Memory B cell (primary cell): Measurements from ENCODE around the gene MTLN.
"Not testable (repeated sequence)": the region's sequence is repeated elsewhere in the genome, so short reads cannot be mapped to it uniquely, and the experiment has no call there.

Source experiments
- ATAC-seq: fragments of 150-1000 bp; cut with Tn5 transposase; 2 replicates; pipeline ENCODE4 v1.10.0; 2021; ENCODE audit warnings: low read depth, mild to moderate bottlenecking, moderate library complexity
- DNase-seq, 2 donors: peaks; one replicate each; pipeline ENCODE4 v3.0.0; 2022; ENCODE audit warnings: low spot score in 2 of 2
- H3K27ac Mint-ChIP-seq: one replicate; pipeline ENCODE4 v1.8.0; 2022; ENCODE audit warnings: mild to moderate bottlenecking, moderate library complexity, mixed read lengths
- H3K27me3 Mint-ChIP-seq: one replicate; pipeline ENCODE4 v1.8.0; 2022; ENCODE audit warnings: mixed read lengths
- H3K36me3 Mint-ChIP-seq: one replicate; pipeline ENCODE4 v1.8.0; 2022; ENCODE audit warnings: mild to moderate bottlenecking, mixed read lengths
- H3K4me1 Mint-ChIP-seq: one replicate; pipeline ENCODE4 v1.8.0; 2022; ENCODE audit warnings: mixed read lengths
- H3K4me3 Mint-ChIP-seq: one replicate; pipeline ENCODE4 v1.8.0; 2022; ENCODE audit warnings: mild to moderate bottlenecking, moderate library complexity, mixed read lengths
- H3K9me3 Mint-ChIP-seq: one replicate; pipeline ENCODE4 v1.8.0; 2022; ENCODE audit warnings: mixed read lengths

MTLN gene

DNA sequence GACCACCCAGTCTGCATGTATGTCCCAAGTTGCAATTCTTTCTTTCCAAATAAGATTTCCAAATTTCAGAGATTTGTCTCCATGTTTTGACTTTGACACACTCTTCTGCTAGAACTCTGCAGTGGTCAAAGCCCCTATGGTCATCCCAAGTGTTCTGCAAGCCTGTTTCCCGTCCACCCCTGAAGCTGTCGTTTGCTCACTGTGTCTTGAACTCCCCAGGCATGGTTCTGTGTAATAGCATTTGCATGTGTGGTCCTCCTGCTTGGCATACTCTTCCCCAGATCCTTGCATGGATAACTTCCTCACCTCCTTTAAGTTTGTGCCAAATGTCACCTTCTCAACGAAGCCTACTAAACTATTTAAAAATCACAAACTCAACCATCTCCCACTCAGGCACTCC lies 3.9 kb upstream of the MTLN start:
- H3K36me3 Mint-ChIP-seq: peaks cover 1% of the 10 kb centered on the region
- ATAC-seq: no peak
- peaks cover 2% of the 10 kb centered on the region for H3K9me3 Mint-ChIP-seq
- H3K27me3 Mint-ChIP-seq: peaks cover 30% of the 10 kb centered on the region
- H3K4me3 Mint-ChIP-seq: no peak overlapping the region
- DNase-seq: no peak
- no peak overlapping the region for H3K27ac Mint-ChIP-seq
- H3K4me1 Mint-ChIP-seq: peaks cover 6% of the 10 kb centered on the region

DNA sequence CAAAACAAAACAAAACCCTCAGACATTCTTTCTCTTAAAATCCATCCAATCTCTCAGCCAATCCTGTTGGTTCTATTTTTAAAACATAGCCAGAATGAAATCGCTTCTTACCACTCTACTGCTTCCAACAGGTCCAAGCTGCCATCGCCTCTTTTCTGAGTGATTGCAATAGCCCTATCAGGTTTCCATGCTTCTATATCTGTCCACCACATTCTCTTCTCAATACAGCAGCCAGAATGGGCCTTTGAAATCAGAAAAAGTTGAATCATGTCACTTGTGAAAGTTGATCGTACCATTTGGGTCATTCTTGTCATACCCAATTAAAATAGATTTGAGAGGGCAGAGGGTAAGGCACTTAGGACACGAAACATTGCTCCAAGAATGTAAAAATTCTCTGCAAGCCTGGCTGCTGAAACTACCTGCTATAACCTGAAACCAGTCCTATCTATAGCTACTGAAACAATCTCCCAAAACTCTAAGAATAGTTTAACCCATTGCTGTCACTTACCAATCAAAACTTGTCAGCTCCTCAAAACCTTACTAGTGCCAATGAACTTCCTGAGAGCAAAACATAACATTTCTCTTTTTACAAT lies 3.3 kb upstream of the MTLN start:
- Mint-ChIP-seq H3K4me3 (no peak overlapping the region), H3K27ac (no peak overlapping the region), H3K27me3 (peaks cover 30% of the 10 kb centered on the region), H3K9me3 (peaks cover 2% of the 10 kb centered on the region), H3K4me1 (peaks cover 6% of the 10 kb centered on the region), H3K36me3 (peaks cover 1% of the 10 kb centered on the region)
- ATAC-seq (no peak), DNase-seq (no peak)

DNA sequence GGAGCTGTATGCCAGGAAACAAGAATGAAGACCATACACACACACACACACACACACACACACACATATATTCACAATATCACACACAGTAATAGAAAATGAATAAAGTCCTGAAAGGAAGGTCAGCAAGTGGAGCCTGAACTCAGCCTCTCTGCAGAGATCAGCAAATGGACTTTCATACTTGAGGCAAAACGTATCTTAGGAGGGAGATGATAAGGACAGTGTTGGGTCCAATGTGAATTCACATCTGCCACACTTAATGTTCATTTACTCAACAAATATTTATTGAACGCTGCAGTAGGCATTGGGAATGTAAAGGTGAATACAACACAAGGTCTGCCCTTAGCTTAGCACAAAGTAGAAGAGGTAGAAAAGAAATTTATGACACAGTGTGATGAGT lies 2.7 kb upstream of the MTLN start:
- Mint-ChIP-seq H3K27me3 (peaks cover 30% of the 10 kb centered on the region), H3K27ac (no peak overlapping the region), H3K9me3 (peaks cover 2% of the 10 kb centered on the region), H3K36me3 (peaks cover 1% of the 10 kb centered on the region), H3K4me3 (no peak overlapping the region), H3K4me1 (peaks cover 6% of the 10 kb centered on the region)
- DNase-seq (no peak), ATAC-seq (no peak)

DNA sequence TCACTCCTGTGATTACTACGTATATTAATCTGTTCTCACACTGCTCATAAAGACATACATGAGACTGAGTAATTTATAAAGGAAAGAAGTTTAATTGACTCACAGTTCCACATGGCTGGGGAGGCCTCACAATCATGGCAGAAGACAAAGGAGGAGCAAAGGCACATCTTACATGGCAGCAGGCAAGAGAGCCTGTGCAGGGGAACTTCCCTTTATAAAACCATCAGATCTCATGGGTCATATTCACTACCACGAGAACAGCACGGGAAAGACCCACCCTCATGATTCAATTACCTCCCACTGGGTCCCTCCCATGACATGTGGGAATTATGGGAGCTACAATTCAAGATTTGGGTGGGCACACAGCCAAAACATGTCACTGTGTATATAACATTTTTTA lies 1.2 kb upstream of the MTLN start:
- DNase-seq, ATAC-seq, H3K27ac Mint-ChIP-seq, H3K9me3 Mint-ChIP-seq, H3K4me1 Mint-ChIP-seq: not testable (repeated sequence)
- Mint-ChIP-seq H3K4me3 (peak overlapping the region; percentile 50), H3K36me3 (peaks cover 11% of the 10 kb centered on the region), H3K27me3 (peaks cover 18% of the 10 kb centered on the region)

DNA sequence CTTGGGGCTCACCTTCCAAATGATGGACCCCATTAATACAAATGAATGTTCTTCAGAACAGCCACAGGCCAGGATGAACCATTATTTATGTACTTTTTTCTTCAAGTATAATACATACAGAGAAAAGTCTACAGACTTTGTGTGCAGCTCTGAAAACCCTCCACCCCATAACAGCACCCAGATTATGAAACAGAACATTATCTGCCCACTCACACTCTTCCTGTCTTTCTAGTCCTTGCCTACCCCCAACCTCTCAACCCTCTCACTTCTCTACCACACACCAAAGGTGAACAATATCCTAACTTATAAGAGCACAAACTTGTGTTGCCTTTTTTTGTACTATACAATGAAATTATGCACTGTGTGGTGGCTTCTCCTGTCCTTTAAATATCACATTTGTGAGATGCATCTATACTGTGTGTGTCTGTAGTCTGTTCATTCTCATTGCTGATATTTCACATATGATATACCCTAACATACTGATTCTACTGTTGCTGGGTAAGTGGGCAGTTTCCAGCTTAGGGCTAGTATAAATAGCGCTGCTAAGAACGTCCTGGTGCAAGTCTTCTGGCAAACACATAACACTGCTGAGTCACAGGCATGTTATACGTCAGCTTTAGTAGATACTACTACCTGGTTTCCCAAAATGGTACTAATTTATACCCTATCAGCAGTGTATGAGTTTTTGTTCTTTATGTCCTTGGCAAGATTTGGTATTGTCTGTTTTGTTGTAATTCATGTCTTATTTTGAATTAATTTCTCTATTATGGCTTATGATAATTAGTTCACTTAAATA lies 6.5 kb downstream of the MTLN start:
- H3K9me3 Mint-ChIP-seq: no peaks in the 10 kb centered on the region
- ATAC-seq (no peak), DNase-seq (no peak)
- H3K36me3 Mint-ChIP-seq: peaks cover 12% of the 10 kb centered on the region
- no peaks in the 10 kb centered on the region for H3K27me3 Mint-ChIP-seq
- peak overlapping the region; percentile 98 for H3K4me3 Mint-ChIP-seq
- H3K4me1 Mint-ChIP-seq: peaks cover 17% of the 10 kb centered on the region
- peak overlapping the region; percentile 95 for H3K27ac Mint-ChIP-seq

DNA sequence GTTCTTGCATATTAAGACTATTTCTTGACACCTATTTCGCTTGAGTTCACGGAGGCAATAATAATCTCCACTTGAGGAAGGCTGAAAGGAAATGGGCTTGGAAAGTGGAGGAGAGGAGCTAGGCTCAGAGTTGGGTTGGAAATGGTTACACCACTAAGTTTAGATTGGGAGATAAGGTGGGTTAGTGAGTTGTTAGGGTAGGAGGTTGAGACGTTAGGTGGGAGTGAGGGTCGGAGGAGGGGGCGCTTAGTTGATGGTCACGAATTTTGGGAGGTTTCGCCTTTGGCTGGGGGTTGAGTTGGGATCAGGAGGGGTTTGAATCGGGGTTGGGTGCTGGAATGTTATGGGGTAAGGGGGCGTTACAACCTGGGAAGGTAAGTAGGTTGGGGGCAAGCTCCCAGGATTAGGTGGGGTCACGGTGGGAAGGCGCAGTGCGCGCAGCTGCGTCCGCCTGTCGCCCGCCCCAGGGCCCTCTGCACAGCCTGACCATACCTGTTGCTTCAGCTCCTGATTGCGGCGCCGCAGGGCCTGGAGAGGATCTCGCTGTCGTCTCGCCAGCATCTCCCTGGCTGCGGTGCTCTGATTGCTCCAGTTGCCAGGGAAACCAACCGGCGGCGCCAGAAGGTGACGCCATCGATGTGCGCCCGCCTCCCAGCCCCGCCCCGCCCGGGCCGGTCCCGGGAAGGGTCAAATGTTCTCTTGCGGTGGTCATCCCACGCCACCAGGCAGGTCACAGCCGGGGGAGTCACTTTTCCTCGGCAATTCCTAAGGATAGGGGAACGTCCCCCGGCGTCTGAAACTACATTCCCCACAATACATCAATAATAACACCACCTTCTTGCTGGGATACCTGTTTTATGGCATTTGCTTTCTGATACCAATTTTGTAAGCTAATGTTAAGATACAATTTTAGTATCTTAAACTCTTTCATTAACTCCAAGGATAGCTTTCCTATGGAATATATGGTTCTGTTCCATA lies 7.7 kb downstream of the MTLN start, which contains the start of gene NPHP1:
NPHP1 (minus strand) TSS at position 606 of the 978 bp plus-strand sequence; CDS start at position 561, 45 bp downstream.
- Mint-ChIP-seq H3K27me3 (no peaks in the 10 kb centered on the region), H3K4me3 (peak within 1 kb of the TSS; percentile 98), H3K4me1 (peaks cover 16% of the 10 kb centered on the region), H3K9me3 (no peaks in the 10 kb centered on the region), H3K36me3 (peaks cover 11% of the 10 kb centered on the region), H3K27ac (peak within 1 kb of the TSS; percentile 95)
- peak; percentile 79 to 93 for DNase-seq
- ATAC-seq: peak; percentile 95

DNA sequence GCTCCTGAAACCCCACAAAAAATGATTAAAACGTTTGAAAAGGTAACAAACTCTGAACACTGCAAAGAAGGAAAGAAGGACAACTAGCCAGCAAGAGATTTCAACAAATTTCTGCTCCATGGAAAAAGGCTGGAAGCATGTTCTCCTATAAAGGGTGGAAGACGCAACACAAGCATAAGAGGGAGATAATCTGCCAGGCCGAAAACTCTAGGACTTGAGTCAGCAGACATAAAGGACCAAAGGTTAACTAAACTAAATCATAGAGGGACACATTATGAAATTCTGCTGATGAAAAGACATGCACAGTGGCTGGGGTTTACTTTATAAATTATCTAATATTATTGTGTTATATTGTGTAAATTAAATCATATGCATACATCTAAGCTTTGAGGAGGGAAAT lies 14.3 kb downstream of the MTLN start:
- no peak for ATAC-seq
- H3K9me3 Mint-ChIP-seq: no peaks in the 10 kb centered on the region
- DNase-seq: no peak
- no peak overlapping the region for H3K4me3 Mint-ChIP-seq
- H3K4me1 Mint-ChIP-seq: no peaks in the 10 kb centered on the region
- no peak overlapping the region for H3K27ac Mint-ChIP-seq
- H3K27me3 Mint-ChIP-seq: no peaks in the 10 kb centered on the region
- H3K36me3 Mint-ChIP-seq: no peaks in the 10 kb centered on the region

DNA sequence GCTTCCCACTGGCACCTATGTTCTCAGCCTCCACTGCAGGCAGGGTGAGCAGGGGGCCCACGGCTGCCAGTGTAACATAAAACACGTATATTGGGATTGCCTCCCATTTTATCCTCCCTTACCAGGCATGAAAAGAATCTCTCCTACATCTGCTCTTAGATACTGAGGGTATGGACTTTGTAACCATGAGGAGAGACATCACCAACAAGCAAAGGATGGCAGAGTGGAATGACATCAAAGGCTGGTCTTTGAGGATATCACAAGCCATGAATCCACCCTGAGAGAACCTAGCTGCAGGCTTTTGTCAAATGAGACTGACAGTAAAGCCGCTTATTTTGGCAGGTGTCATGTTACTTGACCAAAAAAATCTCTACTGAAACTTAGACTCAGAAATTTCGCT lies 14.9 kb downstream of the MTLN start:
- no peak for DNase-seq
- no peak overlapping the region for H3K27ac Mint-ChIP-seq
- no peaks in the 10 kb centered on the region for H3K36me3 Mint-ChIP-seq
- H3K4me3 Mint-ChIP-seq: no peak overlapping the region
- no peaks in the 10 kb centered on the region for H3K9me3 Mint-ChIP-seq
- H3K4me1 Mint-ChIP-seq: no peaks in the 10 kb centered on the region
- no peaks in the 10 kb centered on the region for H3K27me3 Mint-ChIP-seq
- no peak for ATAC-seq

DNA sequence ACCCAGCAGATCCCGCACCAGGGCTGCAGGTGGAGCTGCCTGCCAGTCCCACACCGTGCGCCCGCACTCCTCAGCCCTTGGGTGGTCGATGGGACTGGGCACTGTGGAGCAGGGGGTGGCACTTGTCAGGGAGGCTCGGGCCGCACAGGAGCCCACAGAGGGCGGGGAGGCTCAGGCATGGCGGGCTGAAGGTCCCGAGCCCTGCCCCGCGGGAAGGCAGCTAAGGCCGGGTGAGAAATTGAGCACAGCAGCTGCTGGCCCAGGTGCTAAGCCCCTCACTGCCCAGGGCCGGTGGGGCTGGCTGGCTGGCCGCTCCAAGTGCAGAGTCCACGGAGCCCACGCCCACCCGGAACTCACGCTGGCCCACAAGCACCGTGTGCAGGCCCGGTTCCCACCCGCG lies 22.2 kb downstream of the MTLN start:
- not testable (repeated sequence) for H3K4me1 Mint-ChIP-seq

DNA sequence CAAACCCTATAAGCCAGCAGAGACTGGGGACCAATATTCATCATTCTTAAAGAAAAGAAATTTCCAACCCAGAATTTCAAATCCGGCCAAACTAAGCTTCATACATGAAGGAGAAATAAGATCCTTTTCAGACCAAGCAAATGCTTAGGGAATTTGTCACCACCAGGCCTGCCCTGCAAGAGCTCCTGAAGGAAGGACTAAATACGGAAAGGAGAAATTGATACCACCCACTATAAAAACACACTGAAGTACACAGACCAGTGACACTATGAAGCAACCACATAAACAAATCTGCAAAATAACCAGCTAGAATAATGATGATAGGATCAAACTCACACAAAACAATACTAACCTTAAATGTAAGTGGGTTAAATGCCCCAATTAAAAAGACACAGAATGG lies 29.9 kb downstream of the MTLN start:
- peaks cover 8% of the 10 kb centered on the region for H3K36me3 Mint-ChIP-seq
- ATAC-seq: no peak
- peaks cover 11% of the 10 kb centered on the region for H3K9me3 Mint-ChIP-seq
- DNase-seq: no peak
- H3K27me3 Mint-ChIP-seq: peaks cover 3% of the 10 kb centered on the region
- no peak overlapping the region for H3K27ac Mint-ChIP-seq
- no peak overlapping the region for H3K4me3 Mint-ChIP-seq
- H3K4me1 Mint-ChIP-seq: no peaks in the 10 kb centered on the region

More for the DNA sequence above, 22.2 kb downstream of the MTLN start:
- ATAC-seq, H3K27me3 Mint-ChIP-seq, H3K9me3 Mint-ChIP-seq, H3K4me3 Mint-ChIP-seq, H3K27ac Mint-ChIP-seq, H3K36me3 Mint-ChIP-seq, DNase-seq: not testable (repeated sequence)

DNA sequence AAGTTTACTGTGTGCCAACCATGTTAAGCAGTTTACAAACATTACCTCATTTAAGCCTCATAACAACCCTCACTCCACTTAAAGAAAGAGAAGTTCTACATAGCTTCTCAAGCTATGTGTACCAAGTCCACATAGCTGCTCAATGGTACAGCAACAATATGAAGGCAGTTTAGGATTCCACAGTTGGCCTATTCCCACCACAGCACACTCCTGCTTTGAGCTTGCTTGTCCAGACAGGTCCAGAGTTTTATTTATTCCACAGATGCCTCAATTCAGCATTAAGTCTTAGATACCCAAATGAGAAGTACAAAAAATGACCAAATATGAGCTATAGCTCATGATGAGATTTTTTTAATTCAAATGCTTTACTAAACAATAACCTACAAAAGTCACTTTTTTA lies 32.3 kb downstream of the MTLN start:
- Mint-ChIP-seq H3K9me3 (peaks cover 11% of the 10 kb centered on the region), H3K27me3 (peaks cover 3% of the 10 kb centered on the region), H3K4me1 (no peaks in the 10 kb centered on the region), H3K27ac (no peak overlapping the region), H3K36me3 (peaks cover 6% of the 10 kb centered on the region), H3K4me3 (no peak overlapping the region)
- DNase-seq: no peak
- no peak for ATAC-seq

DNA sequence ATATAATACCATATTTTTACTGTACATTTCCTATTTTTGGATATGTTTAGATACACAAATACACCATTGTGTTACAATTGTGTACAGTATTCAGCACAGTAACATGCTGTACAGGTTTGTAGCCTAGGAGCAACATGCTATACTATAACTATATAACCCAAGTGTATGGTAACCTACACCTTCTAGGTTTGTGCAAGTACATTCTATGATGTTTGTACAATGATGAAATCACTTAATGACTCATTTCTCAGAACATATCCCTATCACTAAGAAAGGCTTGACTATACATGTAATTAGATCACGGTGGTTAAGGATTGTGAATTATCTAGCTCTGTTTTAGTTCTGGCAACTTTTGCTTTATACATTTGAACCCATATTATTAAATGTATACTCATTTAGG lies 38.8 kb downstream of the MTLN start:
- no peak for ATAC-seq
- no peak overlapping the region for H3K27ac Mint-ChIP-seq

DNA sequence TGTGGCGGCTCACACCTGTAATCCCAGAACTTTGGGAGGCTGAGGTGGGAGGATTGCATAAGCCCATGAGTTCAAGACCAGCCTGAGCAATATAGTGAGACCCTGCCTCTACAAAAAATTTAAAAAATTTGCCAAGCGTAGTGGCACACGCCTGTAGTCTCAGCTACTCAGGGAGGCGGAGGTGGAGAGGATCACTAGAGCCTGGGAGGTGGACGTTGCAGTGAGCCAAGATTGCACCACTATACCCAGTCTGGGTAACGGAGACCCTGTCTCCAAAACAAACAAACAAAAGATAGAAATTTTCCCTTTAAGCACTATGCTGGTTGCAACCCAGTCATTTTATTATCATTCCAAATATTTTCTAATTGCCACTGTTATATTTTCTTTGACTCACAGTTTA lies 39.8 kb downstream of the MTLN start:
- H3K9me3 Mint-ChIP-seq: peaks cover 7% of the 10 kb centered on the region
- H3K4me3 Mint-ChIP-seq: no peak overlapping the region
- peaks cover 5% of the 10 kb centered on the region for H3K4me1 Mint-ChIP-seq

More for the DNA sequence above, 38.8 kb downstream of the MTLN start:
- Mint-ChIP-seq H3K4me1 (peaks cover 5% of the 10 kb centered on the region), H3K36me3 (peaks cover 3% of the 10 kb centered on the region), H3K27me3 (no peaks in the 10 kb centered on the region), H3K4me3 (no peak overlapping the region), H3K9me3 (peaks cover 7% of the 10 kb centered on the region)
- DNase-seq: no peak

DNA sequence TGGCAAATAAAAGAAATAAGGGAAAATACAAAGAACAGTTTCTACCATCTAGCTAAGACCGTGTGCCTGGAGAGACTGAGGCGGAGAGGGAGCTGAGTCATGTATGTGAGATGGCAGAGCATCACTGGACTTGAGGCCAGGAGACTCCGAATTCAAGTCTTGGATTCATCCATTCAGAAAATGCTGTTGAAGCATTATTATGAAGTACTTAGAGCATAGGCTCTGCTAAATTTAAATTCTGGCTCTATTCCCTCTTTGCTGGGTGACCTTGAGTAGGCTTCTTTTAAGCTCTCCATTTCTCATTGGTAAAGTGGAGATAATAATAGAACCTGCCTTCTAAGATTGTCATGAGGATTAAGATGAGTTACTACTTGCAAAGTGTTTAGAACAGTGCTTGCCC lies 42.2 kb downstream of the MTLN start:
- no peaks in the 10 kb centered on the region for H3K27me3 Mint-ChIP-seq
- H3K36me3 Mint-ChIP-seq: peaks cover 3% of the 10 kb centered on the region
- H3K4me1 Mint-ChIP-seq: peaks cover 5% of the 10 kb centered on the region
- peaks cover 7% of the 10 kb centered on the region for H3K9me3 Mint-ChIP-seq
- H3K27ac Mint-ChIP-seq: peak overlapping the region; percentile 26
- peak overlapping the region; percentile 79 for H3K4me3 Mint-ChIP-seq
- ATAC-seq: no peak
- DNase-seq: no peak

More for the DNA sequence above, 39.8 kb downstream of the MTLN start:
- Mint-ChIP-seq H3K27ac (no peak overlapping the region), H3K36me3 (peaks cover 3% of the 10 kb centered on the region), H3K27me3 (no peaks in the 10 kb centered on the region)
- no peak for DNase-seq
- ATAC-seq: no peak
